Measurements from ENCODE around the gene TRIM44.

TRIM44 gene

DNA sequence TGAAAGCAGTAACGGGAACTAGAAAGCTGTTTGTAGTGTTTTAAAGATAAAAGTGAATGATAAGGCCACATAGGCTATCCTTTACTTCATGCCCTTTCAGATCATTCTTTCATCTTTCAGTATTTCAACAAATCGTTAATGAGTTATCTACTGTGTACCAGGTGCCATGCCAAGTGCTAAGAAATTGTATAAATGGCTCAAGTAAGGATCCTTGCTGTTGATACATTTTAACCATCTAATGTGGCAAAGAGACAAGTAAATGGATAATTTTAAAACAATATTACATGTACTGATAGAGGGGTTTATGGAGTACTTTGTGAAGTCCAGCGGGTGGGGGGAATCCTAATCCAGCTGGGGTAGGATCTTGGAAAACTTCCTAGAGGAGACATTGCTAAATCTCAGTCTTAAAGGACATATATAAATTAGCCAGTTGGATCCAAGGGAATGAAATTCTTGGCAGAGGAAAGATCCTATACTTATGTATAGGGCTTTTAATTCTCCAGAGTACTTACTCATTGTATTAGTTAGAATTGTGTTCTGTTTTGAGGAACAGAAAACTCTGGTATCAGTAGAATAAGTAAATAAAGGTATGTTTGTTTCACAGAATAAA lies 119.4 kb downstream of the TRIM44 start:
- no peak overlapping the region for H3K27ac ChIP-seq
- DNase-seq (ENCODE audit: low spot score): no peak
- POLR2A ChIA-PET (ENCODE audit: low non-redundant PET): no interaction called here
- CTCF ChIA-PET: no interaction called here
- TF ChIP-seq, protein P1, sequence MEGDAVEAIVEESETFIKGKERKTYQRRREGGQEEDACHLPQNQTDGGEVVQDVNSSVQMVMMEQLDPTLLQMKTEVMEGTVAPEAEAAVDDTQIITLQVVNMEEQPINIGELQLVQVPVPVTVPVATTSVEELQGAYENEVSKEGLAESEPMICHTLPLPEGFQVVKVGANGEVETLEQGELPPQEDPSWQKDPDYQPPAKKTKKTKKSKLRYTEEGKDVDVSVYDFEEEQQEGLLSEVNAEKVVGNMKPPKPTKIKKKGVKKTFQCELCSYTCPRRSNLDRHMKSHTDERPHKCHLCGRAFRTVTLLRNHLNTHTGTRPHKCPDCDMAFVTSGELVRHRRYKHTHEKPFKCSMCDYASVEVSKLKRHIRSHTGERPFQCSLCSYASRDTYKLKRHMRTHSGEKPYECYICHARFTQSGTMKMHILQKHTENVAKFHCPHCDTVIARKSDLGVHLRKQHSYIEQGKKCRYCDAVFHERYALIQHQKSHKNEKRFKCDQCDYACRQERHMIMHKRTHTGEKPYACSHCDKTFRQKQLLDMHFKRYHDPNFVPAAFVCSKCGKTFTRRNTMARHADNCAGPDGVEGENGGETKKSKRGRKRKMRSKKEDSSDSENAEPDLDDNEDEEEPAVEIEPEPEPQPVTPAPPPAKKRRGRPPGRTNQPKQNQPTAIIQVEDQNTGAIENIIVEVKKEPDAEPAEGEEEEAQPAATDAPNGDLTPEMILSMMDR (conservative IDR thresholded peaks at IDR 0.05; ENCODE audit: low read depth): no peak

DNA sequence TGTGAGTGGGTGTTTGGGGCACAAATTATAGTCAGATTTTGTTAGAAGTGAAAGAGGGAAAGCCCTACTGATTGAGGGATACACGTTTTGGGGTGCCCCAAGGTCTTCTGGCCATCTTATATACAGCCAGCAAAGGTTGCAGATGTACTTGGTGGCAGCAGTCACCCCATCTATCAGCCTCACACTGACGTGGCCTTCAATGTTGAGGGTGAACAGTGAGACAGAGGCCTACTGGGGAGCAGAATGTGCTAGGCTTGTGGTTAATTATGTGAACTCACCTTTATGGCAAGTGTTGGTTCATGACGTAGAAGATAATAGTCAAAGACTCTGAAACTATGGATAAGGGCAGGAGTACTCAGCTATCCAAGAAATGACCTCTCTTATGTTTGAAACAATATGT lies 121.2 kb downstream of the TRIM44 start:
- DNase-seq (ENCODE audit: low spot score): no peak
- ChIA-PET CTCF (no interaction called here), POLR2A (ENCODE audit: low non-redundant PET) (no interaction called here)
- TF ChIP-seq, protein P1 (conservative IDR thresholded peaks at IDR 0.05; ENCODE audit: low read depth): no peak
- H3K27ac ChIP-seq: no peak overlapping the region

DNA sequence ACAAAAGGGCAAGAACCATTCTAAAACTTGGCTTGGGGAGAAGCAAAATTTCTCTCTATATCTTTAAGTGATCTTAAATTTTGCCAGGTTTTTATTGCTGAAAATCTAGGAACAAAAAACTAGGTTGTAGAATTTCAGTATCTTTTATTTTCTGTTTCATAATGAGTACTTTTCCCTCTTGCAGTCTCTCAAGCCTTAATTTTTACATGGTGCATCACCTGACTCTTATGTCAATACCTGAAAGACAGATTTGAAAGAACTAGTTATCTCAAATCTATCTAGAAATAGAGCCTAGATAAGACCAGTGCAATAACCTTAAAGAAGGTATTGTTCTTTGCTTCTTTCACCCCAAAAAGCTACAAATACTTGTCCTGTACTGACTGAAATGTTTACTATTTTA lies 122.1 kb downstream of the TRIM44 start:
- no peak overlapping the region for H3K27ac ChIP-seq
- CTCF ChIA-PET: no interaction called here
- POLR2A ChIA-PET (ENCODE audit: low non-redundant PET): no interaction called here
- DNase-seq (ENCODE audit: low spot score): no peak
- TF ChIP-seq, protein P1 (conservative IDR thresholded peaks at IDR 0.05; ENCODE audit: low read depth): no peak

DNA sequence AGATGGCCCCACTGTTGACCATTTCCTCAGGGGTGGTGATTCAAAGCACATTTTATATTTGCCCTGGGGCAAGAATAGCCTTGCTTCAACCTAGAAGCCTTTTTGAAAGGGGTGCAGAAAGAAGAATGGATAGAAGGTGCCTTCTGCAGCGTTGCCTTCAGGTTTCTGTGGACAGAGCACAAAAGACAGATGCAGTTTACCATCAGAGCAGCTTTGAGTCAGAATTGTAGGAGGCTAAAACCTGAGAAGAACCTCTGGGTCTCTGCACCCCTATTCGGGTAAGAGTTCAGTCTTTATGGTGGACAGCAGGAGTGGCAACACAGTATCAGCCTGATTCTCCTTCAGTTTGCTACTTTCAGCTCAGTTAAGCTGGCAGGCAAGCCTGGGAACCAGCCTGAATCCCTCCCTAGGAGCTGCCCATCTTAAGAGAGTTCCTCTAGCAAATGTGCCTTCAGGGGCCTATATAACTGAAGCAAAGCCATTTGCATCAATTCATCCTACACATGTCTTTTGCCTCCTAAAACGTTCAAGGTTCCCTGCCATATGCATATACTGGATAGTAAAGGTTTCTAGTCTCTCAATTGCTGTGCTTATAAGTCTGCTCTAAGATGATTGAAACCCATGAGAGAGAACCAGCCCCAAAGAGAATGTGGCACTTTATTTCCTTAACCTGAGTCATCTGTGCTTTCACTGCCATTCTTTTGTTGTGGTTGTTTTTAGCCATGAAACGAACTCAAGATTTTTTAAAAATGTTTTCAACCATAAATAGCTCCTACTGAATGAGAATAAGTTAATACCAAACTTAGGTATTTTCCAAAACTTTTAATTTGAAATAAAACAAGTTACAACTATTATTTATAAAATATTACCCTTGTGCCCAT lies 123.0 kb downstream of the TRIM44 start:
- CTCF ChIA-PET: no interaction called here
- POLR2A ChIA-PET (ENCODE audit: low non-redundant PET): no interaction called here
- no peak for DNase-seq (ENCODE audit: low spot score)
- no peak overlapping the region for H3K27ac ChIP-seq
- TF ChIP-seq, protein P1 (conservative IDR thresholded peaks at IDR 0.05; ENCODE audit: low read depth): no peak

DNA sequence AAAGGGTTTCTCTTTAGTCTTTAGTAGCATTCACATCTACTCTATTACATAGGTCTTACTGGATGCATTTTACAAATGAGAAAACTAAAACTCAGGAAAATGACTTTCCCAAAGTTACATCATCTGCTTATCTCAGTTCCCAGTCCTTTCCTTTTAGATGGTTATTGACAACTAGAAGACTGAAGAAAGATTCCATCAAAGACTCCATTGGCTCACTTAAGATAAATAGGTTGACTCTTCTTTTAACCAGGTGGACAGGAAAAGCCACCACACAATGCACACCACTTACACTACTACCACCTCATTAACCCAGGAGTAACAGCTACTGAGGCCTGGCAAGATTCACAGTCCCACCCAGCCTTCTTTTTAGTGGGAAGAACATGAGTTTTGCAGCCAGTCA lies 123.6 kb downstream of the TRIM44 start:
- POLR2A ChIA-PET (ENCODE audit: low non-redundant PET): no interaction called here
- TF ChIP-seq, protein P1 (conservative IDR thresholded peaks at IDR 0.05; ENCODE audit: low read depth): no peak

DNA sequence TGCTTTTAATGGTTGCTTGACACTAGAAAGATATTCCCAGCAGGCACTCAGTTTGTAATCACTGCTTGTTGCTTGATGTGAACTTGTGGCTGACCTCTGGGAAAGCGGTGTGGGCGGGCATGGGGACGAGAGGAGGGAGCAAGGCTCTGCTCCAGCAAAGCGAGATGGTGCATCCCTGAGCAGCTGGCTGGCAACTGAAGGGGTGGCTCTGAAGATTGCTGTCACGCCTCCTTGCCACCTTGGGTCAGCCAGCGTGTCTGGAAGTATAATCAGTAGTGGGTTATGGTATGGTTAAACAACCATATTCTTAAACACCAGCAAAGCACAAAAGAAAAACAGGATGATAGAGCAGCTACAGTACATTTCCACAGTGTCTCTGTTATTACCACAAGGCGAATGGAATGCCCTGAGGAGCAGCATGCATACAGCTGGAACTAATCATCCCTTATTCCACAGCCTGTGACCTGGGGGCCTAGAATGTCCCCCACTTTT lies 124.5 kb downstream of the TRIM44 start:
- TF ChIP-seq, protein P1 (conservative IDR thresholded peaks at IDR 0.05; ENCODE audit: low read depth): no peak
- ChIA-PET CTCF (no interaction called here), POLR2A (ENCODE audit: low non-redundant PET) (no interaction called here)
- H3K27ac ChIP-seq: no peak overlapping the region
- DNase-seq (ENCODE audit: low spot score): no peak

More for the DNA sequence above, 123.6 kb downstream of the TRIM44 start:
- no peak for DNase-seq (ENCODE audit: low spot score)
- no peak overlapping the region for H3K27ac ChIP-seq
- CTCF ChIA-PET: no interaction called here

All from RWPE1 (cell line).